Lower leg skin (tissue), 3 donors: ENCODE results near the gene TET2.

Experiments used
- POLR2A ChIP-seq, 2 donors: fragments of 450-650 bp; IDR thresholded peaks; one replicate each; pipeline ENCODE4 v1.6.1; 2016 to 2017; ENCODE audit warnings: antibody characterized with exemption in 2 of 2, mild to moderate bottlenecking in 1 of 2, moderate library complexity in 1 of 2
- TF ChIP-seq, protein P1 (sequence below), 3 donors: fragments of 450-650 bp; IDR thresholded peaks; one replicate each; pipeline ENCODE4 v1.5.1; 2016; ENCODE audit warnings: antibody characterized with exemption in 3 of 3, mild to moderate bottlenecking in 3 of 3, moderate library complexity in 2 of 3

DNA sequence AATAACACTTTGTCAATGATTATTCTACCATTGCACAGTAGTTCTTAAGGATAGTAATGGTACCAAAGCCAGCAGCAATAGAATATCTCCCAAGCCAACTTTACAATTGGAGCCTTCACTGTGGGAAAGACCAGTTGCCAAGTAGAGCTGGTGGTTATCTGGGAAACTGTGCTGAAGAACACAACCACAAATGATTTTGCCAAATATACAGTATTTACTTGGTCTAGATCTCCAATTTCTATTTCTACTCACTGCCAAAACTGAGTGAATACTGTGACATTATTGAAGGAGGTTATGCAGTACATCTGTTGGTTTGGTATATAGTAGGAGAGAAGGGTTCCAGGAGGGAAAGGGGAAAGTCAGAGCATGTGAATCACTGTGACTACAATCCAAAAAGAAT lies 3.8 kb downstream of the TET2 start:
- TF ChIP-seq, protein P1, sequence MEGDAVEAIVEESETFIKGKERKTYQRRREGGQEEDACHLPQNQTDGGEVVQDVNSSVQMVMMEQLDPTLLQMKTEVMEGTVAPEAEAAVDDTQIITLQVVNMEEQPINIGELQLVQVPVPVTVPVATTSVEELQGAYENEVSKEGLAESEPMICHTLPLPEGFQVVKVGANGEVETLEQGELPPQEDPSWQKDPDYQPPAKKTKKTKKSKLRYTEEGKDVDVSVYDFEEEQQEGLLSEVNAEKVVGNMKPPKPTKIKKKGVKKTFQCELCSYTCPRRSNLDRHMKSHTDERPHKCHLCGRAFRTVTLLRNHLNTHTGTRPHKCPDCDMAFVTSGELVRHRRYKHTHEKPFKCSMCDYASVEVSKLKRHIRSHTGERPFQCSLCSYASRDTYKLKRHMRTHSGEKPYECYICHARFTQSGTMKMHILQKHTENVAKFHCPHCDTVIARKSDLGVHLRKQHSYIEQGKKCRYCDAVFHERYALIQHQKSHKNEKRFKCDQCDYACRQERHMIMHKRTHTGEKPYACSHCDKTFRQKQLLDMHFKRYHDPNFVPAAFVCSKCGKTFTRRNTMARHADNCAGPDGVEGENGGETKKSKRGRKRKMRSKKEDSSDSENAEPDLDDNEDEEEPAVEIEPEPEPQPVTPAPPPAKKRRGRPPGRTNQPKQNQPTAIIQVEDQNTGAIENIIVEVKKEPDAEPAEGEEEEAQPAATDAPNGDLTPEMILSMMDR (IDR thresholded peaks at IDR 0.05): no peak
- TF ChIP-seq POLR2A (IDR thresholded peaks at IDR 0.05): no peak
